ENCODE measurements around the gene AATK. TPM values are rescaled to one million over a fixed set of nuclear protein-coding genes. Genes with fewer than 3 reads are reported as not detected.

Gene AATK
- total RNA-seq, 1 experiment from 2014 or later = 4.4 TPM

- Histone ChIP-seq H3K36me3 (ENCODE audit: control insufficient read depth in 1 of 2, insufficient read depth in 2 of 2, low read length in 2 of 2) (no peaks in the 10 kb centered on the region), H4K20me1 (ENCODE audit: insufficient read depth) (no peaks in the 10 kb centered on the region), H2AFZ (ENCODE audit: low read depth, low read length, poor library complexity, severe bottlenecking) (no peak overlapping the region), H3K4me1 (ENCODE audit: control insufficient read depth in 1 of 2, insufficient read depth in 2 of 2, low read length in 2 of 2) (no peaks in the 10 kb centered on the region), H3K79me2 (ENCODE audit: insufficient read depth, low read length) (no peaks in the 10 kb centered on the region), H3K9me3 (ENCODE audit: control insufficient read depth in 1 of 2, insufficient read depth in 1 of 2, low read depth in 1 of 2, low read length in 2 of 2) (no peaks in the 10 kb centered on the region), H3K9me2 (ENCODE audit: insufficient read depth) (no peaks in the 10 kb centered on the region), H3K4me3 (replicated peaks in 1 of 2; ENCODE audit: low read depth in 1 of 2, low read length in 2 of 2) (no peak overlapping the region), H3K27me3 (ENCODE audit: insufficient read depth, low read length) (no peaks in the 10 kb centered on the region), H3K4me2 (ENCODE audit: low read length) (no peak overlapping the region), H3K27ac (ENCODE audit: low read depth, low read length) (no peak overlapping the region), H3K9ac (ENCODE audit: low read length) (no peak overlapping the region)
- ChIA-PET RAD21 (ENCODE audit: low non-redundant PET in 1 of 2, low total read pairs in 2 of 2, uncharacterized antibody in 2 of 2, unreplicated experiment in 2 of 2) (no interaction called here), CTCF (no interaction called here), POLR2A (no interaction called here)
- no TSS peak for BruUV-seq (replicated peaks)
- no peak for DNase-seq (ENCODE audit: low read depth, low spot score)
- intact Hi-C loops (cut with micrococcal nuclease) = no loop called here
- ATAC-seq = no peak
- no peak for TF ChIP-seq POLR2AphosphoS5 (IDR thresholded peaks at IDR 0.05; ENCODE audit: low read depth, low read length)
- no peak for TF ChIP-seq JUND (IDR thresholded peaks at IDR 0.05)
- no peak for TF ChIP-seq ELF1 (IDR thresholded peaks at IDR 0.05; ENCODE audit: borderline replicate concordance, low read depth)
- no peak for TF ChIP-seq CBX3 (IDR thresholded peaks at IDR 0.05; ENCODE audit: low read depth)
- TF ChIP-seq SP1 (IDR thresholded peaks at IDR 0.05; ENCODE audit: low read depth) = no peak
- no peak for TF ChIP-seq SRF (IDR thresholded peaks at IDR 0.05; ENCODE audit: low read depth)
- TF ChIP-seq, protein P1, sequence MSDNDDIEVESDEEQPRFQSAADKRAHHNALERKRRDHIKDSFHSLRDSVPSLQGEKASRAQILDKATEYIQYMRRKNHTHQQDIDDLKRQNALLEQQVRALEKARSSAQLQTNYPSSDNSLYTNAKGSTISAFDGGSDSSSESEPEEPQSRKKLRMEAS (IDR thresholded peaks at IDR 0.05) = no peak
- no peak for TF ChIP-seq RAD21 (IDR thresholded peaks at IDR 0.05; ENCODE audit: low read depth)
Observed at GRCh38 chr17:81182596-81182995, 16.6 kb upstream of the AATK start.

- Histone ChIP-seq H2AFZ (ENCODE audit: low read depth, low read length, poor library complexity, severe bottlenecking) (no peak overlapping the region), H3K4me2 (ENCODE audit: low read length) (no peak overlapping the region), H3K79me2 (ENCODE audit: insufficient read depth, low read length) (no peaks in the 10 kb centered on the region), H3K27me3 (ENCODE audit: insufficient read depth, low read length) (no peaks in the 10 kb centered on the region), H4K20me1 (ENCODE audit: insufficient read depth) (no peaks in the 10 kb centered on the region), H3K9me3 (ENCODE audit: control insufficient read depth in 1 of 2, insufficient read depth in 1 of 2, low read depth in 1 of 2, low read length in 2 of 2) (no peaks in the 10 kb centered on the region), H3K4me3 (replicated peaks in 1 of 2; ENCODE audit: low read depth in 1 of 2, low read length in 2 of 2) (no peak overlapping the region), H3K9me2 (ENCODE audit: insufficient read depth) (no peaks in the 10 kb centered on the region), H3K36me3 (ENCODE audit: control insufficient read depth in 1 of 2, insufficient read depth in 2 of 2, low read length in 2 of 2) (no peaks in the 10 kb centered on the region), H3K27ac (ENCODE audit: low read depth, low read length) (no peak overlapping the region), H3K9ac (ENCODE audit: low read length) (no peak overlapping the region), H3K4me1 (ENCODE audit: control insufficient read depth in 1 of 2, insufficient read depth in 2 of 2, low read length in 2 of 2) (no peaks in the 10 kb centered on the region)
- no TSS peak for BruUV-seq (replicated peaks)
- intact Hi-C loops (cut with micrococcal nuclease) = no loop called here
- ChIA-PET POLR2A (no interaction called here), RAD21 (ENCODE audit: low non-redundant PET in 1 of 2, low total read pairs in 2 of 2, uncharacterized antibody in 2 of 2, unreplicated experiment in 2 of 2) (no interaction called here), CTCF (no interaction called here)
- no peak for ATAC-seq
- DNase-seq (ENCODE audit: low read depth, low spot score) = no peak
- TF ChIP-seq, protein P2, sequence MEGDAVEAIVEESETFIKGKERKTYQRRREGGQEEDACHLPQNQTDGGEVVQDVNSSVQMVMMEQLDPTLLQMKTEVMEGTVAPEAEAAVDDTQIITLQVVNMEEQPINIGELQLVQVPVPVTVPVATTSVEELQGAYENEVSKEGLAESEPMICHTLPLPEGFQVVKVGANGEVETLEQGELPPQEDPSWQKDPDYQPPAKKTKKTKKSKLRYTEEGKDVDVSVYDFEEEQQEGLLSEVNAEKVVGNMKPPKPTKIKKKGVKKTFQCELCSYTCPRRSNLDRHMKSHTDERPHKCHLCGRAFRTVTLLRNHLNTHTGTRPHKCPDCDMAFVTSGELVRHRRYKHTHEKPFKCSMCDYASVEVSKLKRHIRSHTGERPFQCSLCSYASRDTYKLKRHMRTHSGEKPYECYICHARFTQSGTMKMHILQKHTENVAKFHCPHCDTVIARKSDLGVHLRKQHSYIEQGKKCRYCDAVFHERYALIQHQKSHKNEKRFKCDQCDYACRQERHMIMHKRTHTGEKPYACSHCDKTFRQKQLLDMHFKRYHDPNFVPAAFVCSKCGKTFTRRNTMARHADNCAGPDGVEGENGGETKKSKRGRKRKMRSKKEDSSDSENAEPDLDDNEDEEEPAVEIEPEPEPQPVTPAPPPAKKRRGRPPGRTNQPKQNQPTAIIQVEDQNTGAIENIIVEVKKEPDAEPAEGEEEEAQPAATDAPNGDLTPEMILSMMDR (IDR thresholded peaks at IDR 0.05 in 2 of 3, conservative IDR thresholded peaks at IDR 0.05 in 1 of 3; ENCODE audit: borderline replicate concordance in 1 of 3, insufficient read depth in 1 of 3, low read depth in 2 of 3, low read length in 2 of 3) = no peak
- TF ChIP-seq RAD21 (IDR thresholded peaks at IDR 0.05; ENCODE audit: low read depth) (no peak), EZH2phosphoT487 (IDR thresholded peaks at IDR 0.05; ENCODE audit: borderline replicate concordance) (no peak), ELF1 (IDR thresholded peaks at IDR 0.05; ENCODE audit: borderline replicate concordance, low read depth) (no peak), EGR1 (IDR thresholded peaks at IDR 0.05; ENCODE audit: low read depth) (no peak), EZH2 (IDR thresholded peaks at IDR 0.05) (no peak), YY1 (IDR thresholded peaks at IDR 0.05; ENCODE audit: extremely low read depth, insufficient replicate concordance, low read depth, low read length) (no peak), CEBPB (IDR thresholded peaks at IDR 0.05; ENCODE audit: low read depth) (no peak), SP1 (IDR thresholded peaks at IDR 0.05; ENCODE audit: low read depth) (no peak), FOSL1 (IDR thresholded peaks at IDR 0.05; ENCODE audit: low read depth) (no peak), CBX3 (IDR thresholded peaks at IDR 0.05; ENCODE audit: low read depth) (no peak)
- TF ChIP-seq, protein P1 (IDR thresholded peaks at IDR 0.05) = no peak
Observed at GRCh38 chr17:81181811-81182185, 15.8 kb upstream of the AATK start.

Data from HCT116 (cell line).